Breast epithelium (tissue), 3 donors: ENCODE data around the gene TANGO2.

Experiments used
- POLR2A ChIP-seq: fragments of 450-650 bp; IDR thresholded peaks from one replicate; pipeline ENCODE4 v1.6.1; 2016; ENCODE audit warnings: antibody characterized with exemption, mild to moderate bottlenecking, moderate library complexity
- TF ChIP-seq, protein P1 (sequence below), 3 donors: fragments of 450-650 bp; IDR thresholded peaks; one replicate each; pipeline ENCODE4 v1.5.1; 2016 to 2017; ENCODE audit warnings: antibody characterized with exemption in 3 of 3, mild to moderate bottlenecking in 3 of 3, moderate library complexity in 3 of 3

DNA sequence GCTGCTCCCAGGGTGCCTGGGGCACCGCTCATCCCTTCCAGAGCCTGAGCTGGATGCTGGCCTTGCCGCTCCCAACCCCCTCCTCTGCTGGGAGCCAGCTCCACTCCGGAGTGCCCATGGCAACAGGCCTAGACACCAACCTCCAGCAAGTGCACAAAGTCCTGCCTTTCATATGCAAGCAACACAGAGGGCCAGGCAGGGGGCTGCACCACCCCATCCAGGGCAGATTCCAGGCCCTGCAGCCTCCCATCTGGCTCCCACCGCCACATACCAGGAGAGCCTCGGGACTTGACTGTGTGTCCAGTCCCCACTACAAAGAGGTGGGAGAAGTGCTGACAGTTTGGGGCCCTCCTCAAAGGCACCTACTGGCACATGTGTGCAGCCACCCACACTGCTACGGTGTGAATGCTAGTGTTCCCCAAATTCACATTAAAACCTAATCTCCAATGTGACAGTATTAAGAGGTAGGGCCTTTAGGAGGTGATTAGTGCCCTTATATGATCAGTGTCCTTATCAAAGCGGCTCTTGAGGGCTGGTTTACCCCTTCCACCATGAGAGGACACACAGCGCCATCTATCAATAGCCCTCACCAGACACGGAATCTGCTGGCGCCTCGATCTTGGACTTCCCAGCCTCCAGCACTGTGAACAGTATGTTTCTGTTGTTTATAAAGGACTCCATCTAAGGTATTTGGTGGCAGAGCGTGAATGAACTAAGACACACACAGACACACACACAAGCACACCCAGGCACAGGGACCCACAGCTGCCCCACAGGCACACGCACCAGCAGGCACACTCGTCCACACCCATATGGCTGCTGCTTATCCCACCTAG is 20.4 kb upstream of the TANGO2 start:
- TF ChIP-seq POLR2A: no peak
- TF ChIP-seq, protein P1, sequence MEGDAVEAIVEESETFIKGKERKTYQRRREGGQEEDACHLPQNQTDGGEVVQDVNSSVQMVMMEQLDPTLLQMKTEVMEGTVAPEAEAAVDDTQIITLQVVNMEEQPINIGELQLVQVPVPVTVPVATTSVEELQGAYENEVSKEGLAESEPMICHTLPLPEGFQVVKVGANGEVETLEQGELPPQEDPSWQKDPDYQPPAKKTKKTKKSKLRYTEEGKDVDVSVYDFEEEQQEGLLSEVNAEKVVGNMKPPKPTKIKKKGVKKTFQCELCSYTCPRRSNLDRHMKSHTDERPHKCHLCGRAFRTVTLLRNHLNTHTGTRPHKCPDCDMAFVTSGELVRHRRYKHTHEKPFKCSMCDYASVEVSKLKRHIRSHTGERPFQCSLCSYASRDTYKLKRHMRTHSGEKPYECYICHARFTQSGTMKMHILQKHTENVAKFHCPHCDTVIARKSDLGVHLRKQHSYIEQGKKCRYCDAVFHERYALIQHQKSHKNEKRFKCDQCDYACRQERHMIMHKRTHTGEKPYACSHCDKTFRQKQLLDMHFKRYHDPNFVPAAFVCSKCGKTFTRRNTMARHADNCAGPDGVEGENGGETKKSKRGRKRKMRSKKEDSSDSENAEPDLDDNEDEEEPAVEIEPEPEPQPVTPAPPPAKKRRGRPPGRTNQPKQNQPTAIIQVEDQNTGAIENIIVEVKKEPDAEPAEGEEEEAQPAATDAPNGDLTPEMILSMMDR (IDR thresholded peaks at IDR 0.05): no peak
